Measurements from ENCODE around the gene CDKN3. TPM values are rescaled to one million over a fixed set of nuclear protein-coding genes. Genes with fewer than 3 reads are reported as not detected.

Gene CDKN3
- total RNA-seq, 1 donor from 2014 or later, result 13.6 TPM

GRCh38 chr14:54355698-54356097 is 41.1 kb upstream of the CDKN3 start:
- Histone ChIP-seq H3K27me3 (ENCODE audit: control insufficient read depth, insufficient read depth, low read length) (peaks cover 1% of the 10 kb centered on the region), H3K4me3 (ENCODE audit: low read depth, low read length) (no peak overlapping the region), H3K36me3 (ENCODE audit: control insufficient read depth, insufficient read depth, low read length) (no peaks in the 10 kb centered on the region)
- TF ChIP-seq CTCF (IDR thresholded peaks at IDR 0.05; ENCODE audit: insufficient read depth, low read length, poor library complexity, severe bottlenecking), result no peak
- no peak for DNase-seq (ENCODE audit: low read depth)

DNA sequence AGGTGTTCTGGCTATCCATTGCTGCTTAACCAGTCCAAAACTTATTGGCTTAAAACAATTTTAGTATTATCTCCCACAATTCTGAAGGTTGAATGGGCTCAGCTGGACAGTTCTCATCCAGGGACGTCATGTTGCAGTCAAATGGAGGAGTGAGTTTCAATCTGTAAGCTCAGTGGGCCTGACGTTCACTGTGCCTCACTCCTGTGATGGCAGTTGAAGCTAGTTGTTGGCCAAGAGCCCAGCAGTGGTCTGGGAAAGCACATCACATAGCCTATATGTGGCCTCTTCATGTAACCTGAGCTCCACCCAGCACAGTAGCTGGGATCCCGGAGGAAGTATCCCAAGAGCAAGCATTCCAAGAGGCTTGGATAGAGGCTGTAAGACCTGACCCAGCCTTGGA is 40.6 kb upstream of the CDKN3 start:
- peaks cover 3% of the 10 kb centered on the region for H3K27me3 ChIP-seq (ENCODE audit: control insufficient read depth, insufficient read depth, low read length)
- H3K4me3 ChIP-seq (ENCODE audit: low read depth, low read length), result no peak overlapping the region
- TF ChIP-seq CTCF (IDR thresholded peaks at IDR 0.05; ENCODE audit: insufficient read depth, low read length, poor library complexity, severe bottlenecking), result no peak
- H3K36me3 ChIP-seq (ENCODE audit: control insufficient read depth, insufficient read depth, low read length), result no peaks in the 10 kb centered on the region
- DNase-seq (ENCODE audit: low read depth), result no peak

DNA sequence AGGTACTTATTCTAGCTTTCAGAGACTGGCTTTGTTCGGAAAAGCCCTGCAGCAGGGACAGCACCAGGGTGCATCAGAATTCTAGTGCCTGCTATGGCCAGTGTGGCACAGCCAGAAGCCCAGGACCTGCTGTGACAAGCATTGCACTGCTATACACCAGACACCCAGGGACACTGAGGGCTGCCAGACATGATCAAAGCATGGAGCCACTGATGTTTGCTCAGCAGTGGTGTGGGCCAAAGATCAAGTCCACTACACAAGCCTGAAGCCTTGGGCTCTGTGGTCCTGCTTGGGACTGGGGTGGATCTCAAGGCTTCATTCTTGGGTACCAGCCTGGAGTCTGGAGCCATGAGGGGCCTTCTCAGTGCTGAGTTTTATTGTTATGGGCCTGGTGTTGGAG is 36.1 kb upstream of the CDKN3 start:
- Histone ChIP-seq H3K36me3 (ENCODE audit: control insufficient read depth, insufficient read depth, low read length) (no peaks in the 10 kb centered on the region), H3K27me3 (ENCODE audit: control insufficient read depth, insufficient read depth, low read length) (peaks cover 3% of the 10 kb centered on the region), H3K4me3 (ENCODE audit: low read depth, low read length) (no peak overlapping the region)
- no peak for TF ChIP-seq CTCF (IDR thresholded peaks at IDR 0.05; ENCODE audit: insufficient read depth, low read length, poor library complexity, severe bottlenecking)
- DNase-seq (ENCODE audit: low read depth), result no peak

DNA sequence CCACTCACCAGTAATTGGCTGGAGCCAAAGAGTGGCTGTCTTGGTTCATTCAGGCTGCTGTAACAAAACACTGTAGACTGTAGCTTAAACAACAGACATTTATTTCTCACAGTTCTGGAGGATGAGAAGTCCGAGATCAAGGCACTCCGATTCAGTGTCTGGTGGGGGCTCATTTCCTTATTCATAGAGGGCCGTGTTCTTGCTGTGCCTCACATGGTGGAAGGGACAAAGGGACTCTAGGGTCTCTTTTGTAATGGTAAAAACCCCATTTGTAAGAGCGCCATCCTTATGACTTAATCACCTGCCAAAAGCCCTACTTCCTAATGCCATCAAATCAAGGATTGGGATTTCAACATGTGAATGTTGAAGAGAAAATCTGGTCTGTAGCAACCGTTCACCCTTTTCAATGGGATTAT is 34.7 kb upstream of the CDKN3 start:
- no peak for TF ChIP-seq CTCF (IDR thresholded peaks at IDR 0.05; ENCODE audit: insufficient read depth, low read length, poor library complexity, severe bottlenecking)
- H3K4me3 ChIP-seq (ENCODE audit: low read depth, low read length), result no peak overlapping the region
- H3K36me3 ChIP-seq (ENCODE audit: control insufficient read depth, insufficient read depth, low read length), result no peaks in the 10 kb centered on the region
- H3K27me3 ChIP-seq (ENCODE audit: control insufficient read depth, insufficient read depth, low read length), result peaks cover 3% of the 10 kb centered on the region
- no peak for DNase-seq (ENCODE audit: low read depth)

DNA sequence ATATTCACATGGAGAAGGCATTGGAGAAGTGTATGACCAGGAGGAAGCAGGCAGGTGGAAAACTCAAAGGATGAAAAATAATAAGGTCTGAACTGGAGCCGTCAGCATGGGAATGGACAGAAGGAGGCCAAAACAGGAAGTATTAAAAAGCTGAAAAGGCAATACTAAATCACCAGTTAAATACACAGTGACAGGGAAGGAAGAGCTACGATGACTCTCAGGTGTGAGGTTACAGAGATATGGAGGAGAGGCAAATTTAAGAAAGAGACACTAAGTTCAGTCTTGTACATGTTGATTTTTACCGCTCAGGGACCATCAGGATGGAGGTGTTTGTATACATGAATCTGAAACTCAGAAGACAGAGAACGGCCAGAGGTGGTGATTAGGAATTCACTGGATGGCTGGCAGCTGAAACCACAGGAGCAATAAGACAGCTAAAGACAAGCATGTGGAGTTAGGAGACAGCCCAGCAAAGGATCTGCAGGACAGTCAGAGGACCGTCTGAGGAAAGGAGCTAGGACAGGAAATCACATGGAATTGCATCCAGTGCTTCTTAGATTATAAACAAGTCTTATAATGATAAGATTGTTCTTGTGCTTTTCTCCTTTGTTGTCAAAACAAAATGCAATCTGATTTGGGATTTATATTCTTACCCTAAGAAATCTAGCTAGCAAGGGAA is 33.9 kb upstream of the CDKN3 start:
- no peak for DNase-seq (ENCODE audit: low read depth)
- no peak for TF ChIP-seq CTCF (IDR thresholded peaks at IDR 0.05; ENCODE audit: insufficient read depth, low read length, poor library complexity, severe bottlenecking)
- Histone ChIP-seq H3K36me3 (ENCODE audit: control insufficient read depth, insufficient read depth, low read length) (no peaks in the 10 kb centered on the region), H3K4me3 (ENCODE audit: low read depth, low read length) (no peak overlapping the region), H3K27me3 (ENCODE audit: control insufficient read depth, insufficient read depth, low read length) (peaks cover 3% of the 10 kb centered on the region)

Data from kidney epithelial cell (primary cell).